NOMO-1 treated with dmso at 0.1 percent for 144 hours (cell line): ENCODE results near the gene RFXANK.
"Not testable (repeated sequence)": the region's sequence is repeated elsewhere in the genome, so short reads cannot be mapped to it uniquely, and the experiment has no call there.

Source experiments
- DNase-seq: peaks from one replicate; lab custom pipeline; 2025; ENCODE audit not compliant: unreplicated experiment; lab: John Stamatoyannopoulos, UW

RFXANK gene

DNA sequence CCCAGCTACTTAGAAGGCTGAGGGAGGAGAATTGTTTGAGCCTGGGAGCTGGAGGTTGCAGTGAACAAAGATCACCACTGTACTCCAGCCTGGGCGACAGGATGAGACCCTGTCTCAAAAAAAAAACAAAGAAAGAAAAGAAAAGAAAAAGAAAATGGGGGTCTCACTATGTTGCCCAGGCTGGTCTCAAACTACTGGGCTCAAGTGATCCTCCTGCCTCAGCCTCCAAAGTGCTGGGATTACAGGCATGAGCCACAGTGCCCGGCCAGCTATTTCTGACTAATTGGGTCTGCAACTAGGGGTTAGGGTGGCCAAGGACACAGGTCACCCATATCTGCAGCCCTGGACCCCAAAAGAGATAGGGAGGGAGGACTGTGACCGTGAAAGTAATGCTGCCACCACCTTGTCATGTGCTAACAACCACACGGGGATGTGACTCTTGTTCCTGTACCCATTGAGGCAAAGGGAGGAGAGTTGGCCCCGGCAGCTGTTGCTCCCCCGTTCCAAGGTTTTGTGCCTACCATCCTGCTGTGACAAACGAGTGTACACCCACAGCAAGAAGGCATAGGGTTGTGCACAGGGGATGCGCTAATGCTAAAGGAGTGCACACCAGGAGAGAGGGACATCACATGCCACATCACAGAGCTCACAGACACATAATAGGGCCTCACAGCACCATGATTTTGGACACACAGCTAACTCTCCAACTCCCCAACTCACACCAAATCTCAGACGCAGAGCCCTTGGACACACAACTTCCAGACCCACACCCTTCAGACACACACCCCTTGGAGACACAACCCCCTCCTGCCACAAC is 22.6 kb upstream of the RFXANK start:
- no peak for DNase-seq

DNA sequence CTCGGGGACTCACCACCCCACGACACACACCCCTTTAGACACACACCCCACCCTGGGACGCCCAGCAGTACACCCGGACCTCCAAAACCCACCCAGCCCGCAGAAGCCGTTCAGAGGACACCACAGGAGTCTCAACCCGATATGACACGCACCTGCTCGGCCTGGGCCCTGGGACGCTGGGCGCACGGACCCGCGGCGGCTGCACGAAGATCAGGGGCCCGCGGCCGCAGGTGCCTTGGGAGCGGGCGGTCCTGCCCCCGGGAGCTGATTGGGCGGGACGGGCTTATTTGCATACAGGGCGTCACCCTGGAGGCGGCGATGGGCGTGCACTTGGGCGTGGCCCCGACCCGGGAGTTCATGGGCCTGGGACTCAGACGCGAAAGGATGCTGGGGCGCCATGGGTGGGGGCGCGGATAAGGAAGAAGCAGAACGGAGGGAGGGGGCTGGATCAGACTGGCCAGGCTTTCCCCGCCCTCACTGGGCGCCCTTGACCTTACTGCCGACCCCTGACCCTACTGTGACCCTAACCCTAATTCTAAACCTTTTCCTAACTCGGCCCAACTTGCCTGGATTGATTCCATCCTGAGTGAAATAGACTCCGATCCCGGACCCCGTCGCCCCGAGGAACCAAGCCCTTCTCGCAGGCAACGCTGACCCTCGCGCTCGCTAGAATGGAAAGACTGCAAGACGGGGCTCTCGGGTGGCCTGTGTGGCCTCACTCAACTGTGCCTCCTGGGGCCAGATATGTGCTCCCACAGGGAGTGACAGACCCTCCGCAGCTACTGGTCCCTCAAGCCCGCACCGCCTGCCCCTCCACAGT is 21.8 kb upstream of the RFXANK start, which contains the start of gene MEF2B:
MEF2B (minus strand) TSS at position 211 of the 820 bp plus-strand sequence. CDS start 19,528 bp downstream, outside the sequence.
- peak; percentile 14 for DNase-seq

DNA sequence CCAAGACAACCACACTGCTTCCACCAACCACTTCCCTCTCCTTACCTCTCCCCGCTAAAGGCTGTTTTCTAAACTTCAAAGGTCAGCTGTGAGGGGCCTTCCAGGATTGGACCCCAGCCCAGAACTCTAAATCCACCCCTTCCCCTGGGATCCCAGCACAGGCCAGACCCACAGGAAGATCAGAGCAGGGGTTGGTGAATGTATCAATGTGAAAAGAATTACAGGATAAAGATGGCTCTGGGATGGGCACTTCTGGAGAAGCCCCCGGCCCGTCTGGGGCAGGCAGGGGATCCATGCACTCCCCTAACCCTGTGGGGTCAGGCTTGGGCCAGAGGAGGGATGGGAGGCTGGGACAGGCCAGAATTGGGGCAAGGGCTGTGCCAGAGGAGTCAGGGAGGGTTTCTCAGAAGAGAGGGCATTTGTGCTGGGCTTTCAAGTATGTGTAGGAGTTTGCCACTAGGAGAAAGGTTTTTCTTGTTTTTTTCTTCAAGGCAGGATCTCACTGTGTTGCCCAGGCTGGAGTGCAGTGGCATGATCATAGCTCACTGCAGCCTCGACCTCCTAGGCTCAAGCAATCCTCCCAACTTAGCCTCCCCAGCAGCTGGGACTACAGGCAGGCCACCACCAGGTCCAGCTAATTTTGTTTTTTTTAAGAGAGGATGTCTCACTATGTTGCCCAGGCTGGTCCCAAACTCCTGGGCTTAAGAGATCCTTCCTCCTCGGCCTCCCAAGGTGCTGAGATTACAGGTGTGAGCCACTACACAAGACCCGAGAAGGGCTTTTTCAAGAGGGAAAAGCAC is 21.0 kb upstream of the RFXANK start:
- DNase-seq = no peak

DNA sequence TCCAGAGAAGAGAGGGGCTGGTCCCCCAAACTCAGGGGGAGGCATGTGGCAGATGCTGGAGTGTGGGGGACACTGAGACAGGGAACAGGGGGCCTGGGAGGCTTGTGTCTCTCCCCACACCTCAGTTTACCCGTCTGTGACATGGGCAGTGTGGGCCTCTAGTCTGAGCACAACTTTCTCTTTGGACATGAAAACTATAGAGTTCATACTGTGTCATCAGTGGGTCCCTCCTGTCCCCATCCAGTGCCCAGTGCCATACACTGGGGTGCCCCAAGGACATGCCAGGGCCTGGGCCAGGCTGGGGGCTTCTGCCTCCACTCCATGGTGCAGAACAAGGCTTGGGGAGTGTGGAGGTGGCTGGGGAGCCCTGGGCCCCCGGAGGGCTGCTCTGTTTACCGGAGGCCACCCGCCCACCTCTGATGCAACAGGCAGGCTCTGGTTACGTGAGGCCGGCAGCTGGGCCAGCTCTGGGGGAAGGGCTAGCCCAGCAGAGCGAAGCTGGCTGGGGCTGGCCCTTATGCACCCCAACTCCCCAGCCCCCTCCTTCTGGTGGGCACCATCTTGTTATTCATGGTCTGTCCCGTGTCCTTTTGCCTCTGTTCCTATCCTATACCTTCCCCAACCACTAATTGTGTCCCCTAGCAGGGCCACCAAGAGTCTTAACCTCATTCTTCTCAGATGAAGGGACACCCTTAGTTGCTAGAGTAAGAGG is 20.1 kb upstream of the RFXANK start:
- no peak for DNase-seq

DNA sequence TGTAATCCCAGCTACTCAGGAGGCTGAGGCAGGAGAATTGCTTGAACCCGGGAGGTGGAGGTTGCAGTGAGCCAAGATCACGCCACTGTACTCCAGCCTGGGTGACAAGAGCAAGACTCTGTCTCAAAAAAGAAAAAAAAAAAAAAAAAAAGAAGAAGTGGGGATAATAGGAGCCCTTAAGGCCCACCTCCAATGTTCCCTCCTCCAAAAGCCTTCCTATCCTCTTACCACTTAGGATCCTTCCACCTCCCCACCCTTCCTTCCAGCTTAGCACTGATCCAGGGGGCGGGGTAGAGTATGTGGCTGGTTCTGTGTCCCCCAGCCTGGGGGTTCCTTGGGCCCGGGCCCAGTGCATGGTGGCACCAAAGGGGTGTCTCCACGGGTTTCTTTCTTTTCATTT is 18.8 kb upstream of the RFXANK start:
- not testable (repeated sequence) for DNase-seq

DNA sequence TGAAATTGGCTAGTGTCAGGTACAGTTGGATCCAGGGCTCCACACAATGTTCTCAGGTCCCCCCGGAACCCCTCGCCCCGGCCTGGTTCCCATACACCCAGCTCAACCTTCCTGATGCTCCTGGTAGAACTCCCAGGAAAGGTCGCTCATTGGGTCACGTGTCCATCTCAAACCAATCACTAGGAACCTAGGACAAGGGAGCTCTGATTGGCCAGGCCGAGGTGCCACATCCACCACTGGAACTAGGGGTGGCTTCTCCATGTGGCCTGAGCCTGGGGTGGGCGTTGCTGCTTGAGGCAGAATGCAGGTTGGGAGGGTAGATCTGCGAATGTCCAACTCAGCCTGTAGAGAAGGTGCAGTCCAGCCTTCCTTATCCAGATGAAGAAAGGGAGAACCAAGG is 15.1 kb upstream of the RFXANK start:
- DNase-seq = no peak

DNA sequence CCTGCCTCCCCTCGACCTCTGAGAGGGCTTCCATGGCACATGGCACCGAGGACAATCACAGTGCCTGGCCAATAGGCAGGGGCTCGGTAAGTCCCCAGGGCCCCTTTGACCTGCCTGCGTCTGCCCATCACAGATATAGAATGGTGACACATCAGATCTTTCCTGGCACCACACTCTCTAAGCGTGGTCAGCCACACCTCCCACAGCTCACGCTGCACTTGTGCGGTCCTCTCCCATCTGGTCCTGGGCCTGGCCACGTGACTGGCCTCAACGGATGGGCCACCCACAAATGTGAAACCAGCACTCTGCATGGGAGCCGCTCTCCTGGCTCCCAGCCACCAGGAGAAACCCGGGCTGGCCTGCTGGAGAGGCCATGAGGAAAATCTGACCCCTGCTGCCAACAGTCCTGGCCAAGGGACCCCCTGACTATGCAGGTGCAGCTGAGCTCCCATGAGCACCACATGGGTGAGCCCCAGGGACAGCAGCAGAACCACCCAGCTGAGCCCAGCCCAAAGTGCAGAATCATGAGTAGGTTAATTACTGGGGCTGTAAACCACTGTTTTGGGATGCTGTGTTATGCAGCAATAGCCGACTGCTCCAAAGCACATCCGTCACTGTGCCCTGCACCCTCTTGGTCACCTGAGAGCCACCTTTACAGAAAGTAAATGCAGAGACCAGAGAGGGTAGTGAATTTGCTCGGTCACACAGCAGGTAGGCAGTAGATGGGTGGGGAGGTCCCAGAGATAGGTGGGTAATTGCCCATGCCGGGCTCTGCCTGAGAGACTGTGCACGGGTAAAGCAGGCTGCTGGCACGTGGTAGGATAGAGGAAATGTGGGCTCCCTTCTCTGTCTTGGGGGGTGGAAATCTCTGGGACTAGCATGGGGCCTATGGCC is 12.3 kb upstream of the RFXANK start:
- no peak for DNase-seq

DNA sequence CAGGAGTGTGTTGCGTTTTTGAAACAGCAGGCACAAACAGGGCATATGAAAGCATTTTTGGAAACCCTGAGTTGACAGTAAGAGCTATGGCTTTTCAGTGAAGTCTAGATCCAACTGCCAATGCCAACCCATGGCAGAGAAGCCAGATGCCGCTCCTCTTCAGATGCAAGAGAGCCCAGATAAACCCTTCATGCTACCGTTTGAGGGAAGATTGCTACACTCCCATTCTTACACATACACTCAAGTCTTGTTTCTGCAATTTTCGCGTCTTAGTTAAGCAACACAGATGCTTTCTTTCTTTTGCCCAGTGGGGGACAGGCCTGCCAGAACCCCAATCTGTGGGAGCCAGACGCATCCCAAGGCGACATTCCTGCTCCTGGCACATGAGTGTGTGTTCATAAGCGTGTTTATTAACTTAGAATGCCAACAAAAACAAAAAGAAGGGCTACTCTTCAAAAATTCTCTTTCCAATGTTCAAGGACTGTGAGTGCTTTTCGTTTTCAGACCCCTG is 10.5 kb upstream of the RFXANK start:
- no peak for DNase-seq

DNA sequence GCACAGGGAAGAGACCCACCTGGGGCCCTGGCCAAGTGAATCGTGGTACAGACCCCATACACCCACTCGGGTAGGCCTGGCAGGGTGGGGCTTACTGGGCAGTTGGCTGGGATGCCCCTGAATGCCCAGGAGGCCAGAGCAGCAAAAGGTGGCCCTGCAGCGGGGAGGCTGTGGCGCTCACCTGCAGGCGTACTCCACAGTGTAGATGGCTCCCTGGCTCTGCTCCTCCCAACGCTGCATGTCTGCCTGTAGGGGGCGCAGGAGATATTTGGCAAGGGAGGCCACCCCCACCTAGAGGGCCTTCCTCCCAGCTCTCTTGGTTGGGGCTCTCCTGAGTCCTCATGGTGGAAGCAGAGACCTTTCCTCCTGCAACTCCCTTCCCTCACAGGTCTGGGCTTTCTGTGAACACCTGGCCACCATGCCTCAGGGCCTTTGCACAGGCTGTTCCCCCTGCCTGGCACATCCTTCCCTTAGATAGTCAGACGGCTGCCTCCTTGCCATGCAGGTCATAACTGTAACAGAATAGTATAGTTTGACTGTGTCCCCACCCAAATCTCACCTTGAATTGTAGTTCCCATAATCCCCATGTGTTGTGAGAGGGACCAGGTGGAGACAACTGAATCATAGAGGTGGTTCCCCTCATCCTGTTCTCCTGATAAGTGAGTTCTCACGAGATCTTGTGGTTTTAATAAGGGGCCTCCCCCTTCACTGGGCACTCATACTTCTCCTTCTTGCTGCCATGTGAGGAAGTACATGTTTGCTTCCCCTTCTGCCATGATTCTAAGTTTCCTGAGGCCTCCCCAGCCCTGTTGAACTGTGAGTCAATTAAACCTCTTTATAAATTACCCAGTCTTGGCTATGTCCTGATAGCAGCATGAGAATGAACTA is 6.0 kb upstream of the RFXANK start:
- no peak for DNase-seq

DNA sequence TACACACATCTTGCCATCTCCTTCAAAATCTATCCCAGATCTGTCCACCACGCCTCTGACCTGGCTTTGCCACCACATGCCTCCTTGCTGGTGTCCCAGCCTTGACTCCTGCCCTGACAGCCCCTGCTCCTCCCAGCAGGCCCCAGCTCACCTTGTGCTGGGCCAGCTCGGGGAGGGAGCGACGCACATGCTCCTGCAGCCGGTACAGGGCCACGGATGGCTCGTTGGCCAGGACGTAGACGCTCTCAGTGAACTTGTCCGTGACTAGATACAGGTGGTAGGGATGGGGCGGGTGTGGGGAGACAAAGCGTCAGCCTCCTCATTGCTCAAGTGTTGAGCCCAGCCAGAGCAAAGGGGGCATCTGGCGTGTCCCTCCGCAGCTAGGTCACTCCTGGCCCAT is 5.3 kb upstream of the RFXANK start:
- DNase-seq = no peak

DNA sequence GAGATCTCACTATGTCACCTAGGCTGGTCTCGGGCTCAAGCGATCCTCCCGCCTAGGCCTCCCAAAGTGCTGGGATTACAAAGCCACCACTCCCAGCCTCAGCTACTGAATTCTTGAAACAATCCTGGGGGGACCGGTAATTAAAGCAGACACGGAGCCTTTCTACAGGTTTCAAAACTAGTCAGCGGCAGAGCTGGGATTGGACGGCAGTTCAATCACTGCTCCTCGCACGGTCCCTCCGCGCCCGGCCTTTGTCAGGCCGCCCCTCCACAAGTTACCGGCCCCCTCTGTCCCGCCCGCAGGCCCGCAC is 335 bp upstream of the RFXANK start:
- no peak for DNase-seq

DNA sequence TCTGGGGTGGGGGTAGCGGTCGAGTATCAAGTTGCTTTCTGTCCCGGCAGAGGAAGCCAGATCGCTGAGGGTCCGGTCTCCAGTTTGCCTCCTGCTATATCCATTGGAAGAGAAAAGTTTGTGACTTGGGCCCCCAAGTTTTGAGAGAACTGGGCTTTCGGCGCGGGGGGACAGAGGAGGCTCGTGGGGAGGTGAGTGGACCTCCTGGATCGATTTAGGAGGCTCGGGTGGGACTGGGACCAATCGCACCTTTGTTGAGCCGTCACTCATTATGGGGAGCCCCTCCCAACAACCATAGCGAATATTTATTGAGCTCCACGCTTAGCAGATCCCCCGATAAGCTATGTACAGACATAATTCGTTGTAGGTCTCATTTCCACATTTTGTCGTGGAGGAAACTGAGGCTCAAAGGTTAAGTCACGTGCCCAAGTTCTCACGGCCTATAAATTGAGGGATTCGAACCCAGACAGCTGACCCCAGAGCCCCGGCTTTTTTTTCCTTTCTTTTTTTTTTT is 909 bp downstream of the RFXANK start:
- DNase-seq = no peak

DNA sequence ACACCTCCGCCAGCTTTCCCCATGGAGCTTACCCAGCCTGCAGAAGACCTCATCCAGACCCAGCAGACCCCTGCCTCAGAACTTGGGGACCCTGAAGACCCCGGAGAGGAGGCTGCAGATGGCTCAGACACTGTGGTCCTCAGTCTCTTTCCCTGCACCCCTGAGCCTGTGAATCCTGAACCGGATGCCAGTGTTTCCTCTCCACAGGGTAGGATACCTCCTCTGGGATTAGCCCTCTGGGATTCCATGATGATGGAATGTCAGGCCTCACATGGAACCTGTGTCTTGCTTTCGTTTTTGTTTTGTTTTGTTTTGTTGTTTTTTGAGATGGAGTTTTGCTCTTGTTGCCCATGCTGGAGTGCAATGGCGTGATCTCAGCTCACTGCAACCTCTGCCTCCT is 1.9 kb downstream of the RFXANK start:
- DNase-seq = no peak

DNA sequence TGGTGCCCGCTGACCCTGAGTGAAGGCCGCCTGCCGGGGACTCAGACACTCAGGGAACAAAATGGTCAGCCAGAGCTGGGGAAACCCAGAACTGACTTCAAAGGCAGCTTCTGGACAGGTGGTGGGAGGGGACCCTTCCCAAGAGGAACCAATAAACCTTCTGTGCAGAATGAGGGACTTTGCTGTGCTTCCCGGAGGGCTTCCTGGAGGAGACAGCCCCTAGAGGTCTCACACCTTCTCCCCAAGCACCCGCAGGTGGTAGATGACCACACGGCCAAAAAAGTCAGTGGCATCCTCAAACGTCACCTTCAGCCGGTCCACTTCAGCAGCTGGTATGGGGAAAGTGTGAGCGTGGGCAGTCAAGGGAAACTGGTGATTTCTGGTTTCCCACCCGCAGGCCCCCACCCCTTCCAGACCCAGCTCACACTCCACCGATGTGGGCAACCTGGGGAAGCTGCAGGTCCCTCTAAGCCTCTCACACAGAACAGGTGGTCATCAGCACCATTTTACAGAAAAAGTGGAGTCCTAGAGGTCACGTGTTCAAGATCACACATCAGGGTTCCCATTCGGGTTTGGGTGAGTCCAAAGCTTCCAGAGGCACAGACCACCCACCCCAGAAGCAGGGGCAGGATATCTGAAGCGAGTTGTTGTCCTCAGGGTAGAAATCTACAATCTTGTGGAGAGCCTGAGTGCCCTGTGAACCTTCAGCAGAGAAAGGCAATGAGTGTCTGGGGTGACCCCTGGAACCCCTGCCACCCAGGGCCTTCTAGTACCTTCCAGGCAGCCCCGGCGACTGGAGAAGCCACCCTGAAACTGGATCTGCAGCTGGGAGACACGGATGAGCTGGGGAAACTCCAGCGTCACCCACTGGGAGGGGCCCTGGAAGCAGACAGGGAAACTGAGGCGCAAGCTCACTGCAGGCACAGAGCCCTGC is 9.9 kb downstream of the RFXANK start:
- DNase-seq = no peak

DNA sequence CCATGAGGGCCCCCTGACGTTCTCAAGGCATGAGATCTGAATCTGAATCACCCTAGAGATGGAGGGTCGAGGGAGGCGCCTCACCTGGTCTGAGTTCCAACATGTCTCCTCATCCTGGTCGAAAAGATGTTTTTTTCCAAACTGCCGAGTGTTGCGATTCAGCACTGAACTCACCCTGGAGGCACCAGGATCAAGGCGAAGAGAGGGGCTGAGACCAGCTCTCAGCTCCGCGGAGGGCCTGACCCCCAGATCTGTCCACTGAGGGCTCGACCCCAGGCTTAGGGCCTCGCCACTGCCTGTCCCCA is 10.6 kb downstream of the RFXANK start:
- no peak for DNase-seq

DNA sequence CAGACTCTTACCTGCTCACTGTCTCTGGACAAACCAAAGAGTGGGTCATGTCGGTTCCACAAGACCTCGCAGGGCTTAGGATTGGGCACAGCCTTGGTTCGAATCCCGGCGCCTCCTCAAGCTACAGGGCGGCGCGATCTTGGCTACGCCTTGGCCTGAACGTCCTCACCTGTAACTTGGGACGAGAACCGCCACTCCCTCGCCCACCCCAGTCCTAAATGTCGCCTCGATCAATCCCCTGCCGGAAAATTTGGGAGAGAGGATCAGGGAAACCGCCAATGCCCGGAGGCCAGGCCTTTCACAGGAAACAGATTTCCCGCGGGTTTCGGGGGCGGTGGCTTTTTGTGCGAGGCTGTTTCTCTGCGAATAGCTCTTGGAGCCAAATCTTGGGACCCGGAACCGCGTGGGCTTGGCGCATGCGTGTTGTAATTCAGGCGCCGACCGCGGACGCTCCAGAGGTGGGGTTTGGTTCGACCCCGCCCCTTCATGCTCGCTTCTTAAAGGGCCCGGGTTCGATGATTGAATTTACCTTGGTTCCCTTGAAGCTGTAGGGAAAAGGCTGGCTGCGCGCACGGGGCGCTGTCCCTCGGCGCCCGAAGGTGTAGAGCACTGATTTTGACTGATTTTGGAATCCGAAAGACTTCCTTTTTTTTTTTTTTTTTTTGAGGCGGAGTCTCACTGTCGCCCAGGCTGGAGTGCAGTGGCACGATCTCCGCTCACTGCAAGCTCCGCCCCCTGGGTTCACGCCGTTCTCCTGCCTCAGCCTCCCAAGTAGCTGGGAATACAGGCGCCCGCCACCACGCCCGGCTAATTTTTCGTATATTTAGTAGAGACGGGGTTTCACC is 11.2 kb downstream of the RFXANK start, which contains the start of gene NR2C2AP:
NR2C2AP (minus strand) TSS at position 403 of the 845 bp plus-strand sequence; CDS start at position 49, 354 bp downstream.
- peak; percentile 89 for DNase-seq

DNA sequence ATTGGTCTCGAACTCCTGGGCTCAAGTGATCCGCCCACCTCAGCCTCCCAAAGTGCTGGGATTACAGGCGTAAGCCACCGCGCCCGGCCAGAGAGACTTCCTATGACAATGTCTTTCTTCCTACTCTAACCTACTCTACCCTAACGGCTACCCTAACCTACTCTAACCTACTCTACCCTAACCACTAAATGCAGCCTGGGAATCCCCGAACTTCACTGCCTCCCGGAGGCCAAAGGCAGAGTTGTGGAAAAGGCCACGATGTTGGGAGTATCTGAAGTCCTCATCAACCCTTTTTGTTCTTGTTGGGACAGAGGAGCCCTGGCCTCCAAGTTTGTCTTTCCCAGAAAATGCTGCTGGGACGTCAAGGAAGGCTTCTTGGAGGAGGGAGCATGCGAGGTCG is 12.1 kb downstream of the RFXANK start:
- no peak for DNase-seq
